HFF-Myc (cell line): ENCODE data around the gene RPS8.
"Not testable (repeated sequence)": the region's sequence is repeated elsewhere in the genome, so short reads cannot be mapped to it uniquely, and the experiment has no call there.

ENCODE experiments used
- DNase-seq: peaks from one replicate; pipeline ENCODE4 v3.0.0-alpha.2; 2011; ENCODE audit warnings: low read depth; ENCODE audit errors: extremely low read depth
- H3K4me3 ChIP-seq: replicated peaks from 2 replicates; pipeline ENCODE4 v1.5.1; 2011; ENCODE audit warnings: low read depth, mild to moderate bottlenecking, control low read depth, low read length
- TF ChIP-seq, protein P1 (sequence below): IDR thresholded peaks from 2 replicates; pipeline ENCODE4 v1.5.1; 2012; ENCODE audit warnings: mild to moderate bottlenecking, low read depth, low read length, control low read depth; ENCODE audit errors: missing control alignments

Gene RPS8

DNA sequence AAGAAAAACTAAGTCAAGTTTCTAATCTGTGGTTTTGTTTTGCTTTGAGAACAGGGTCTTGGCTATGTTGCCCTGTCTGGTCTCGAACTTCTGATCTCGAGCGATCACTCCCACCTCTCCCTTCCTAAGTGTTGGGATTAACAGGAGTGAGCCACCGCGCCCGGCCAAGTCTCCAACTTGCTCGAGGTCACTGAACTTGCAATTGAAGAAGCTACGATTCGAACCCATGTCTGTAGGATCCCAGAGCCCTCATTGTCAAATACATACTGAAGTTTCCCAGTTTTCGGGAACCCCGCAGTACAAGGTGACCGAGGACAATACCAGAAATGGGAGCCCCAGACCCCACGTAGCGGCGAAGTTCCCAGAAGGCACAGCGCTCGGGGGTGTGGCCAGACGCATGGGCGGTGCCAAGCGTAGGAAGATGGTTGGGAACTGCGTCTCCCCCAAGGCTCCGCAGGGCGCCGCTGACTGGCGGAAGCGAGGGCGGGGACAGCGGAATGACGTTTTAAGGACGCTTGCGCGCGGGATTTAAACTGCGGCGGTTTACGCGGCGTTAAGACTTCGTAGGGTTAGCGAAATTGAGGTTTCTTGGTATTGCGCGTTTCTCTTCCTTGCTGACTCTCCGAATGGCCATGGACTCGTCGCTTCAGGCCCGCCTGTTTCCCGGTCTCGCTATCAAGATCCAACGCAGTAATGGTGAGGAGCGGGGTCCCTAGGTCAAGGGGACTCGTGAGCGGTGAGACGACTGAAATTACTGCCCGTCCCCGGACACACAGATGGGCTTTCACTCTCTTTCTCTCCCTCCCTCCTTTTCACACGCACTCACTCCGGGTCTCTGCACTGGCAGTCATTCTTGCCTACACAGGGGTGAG is 35.8 kb upstream of the RPS8 start, which contains the start of gene KIF2C:
TSS of gene KIF2C (plus strand) at position 531 of the 872 bp plus-strand sequence. CDS start at position 627, 96 bp downstream.
- H3K4me3 ChIP-seq, result peak within 1 kb of the TSS; percentile 64
- TF ChIP-seq, protein P1, sequence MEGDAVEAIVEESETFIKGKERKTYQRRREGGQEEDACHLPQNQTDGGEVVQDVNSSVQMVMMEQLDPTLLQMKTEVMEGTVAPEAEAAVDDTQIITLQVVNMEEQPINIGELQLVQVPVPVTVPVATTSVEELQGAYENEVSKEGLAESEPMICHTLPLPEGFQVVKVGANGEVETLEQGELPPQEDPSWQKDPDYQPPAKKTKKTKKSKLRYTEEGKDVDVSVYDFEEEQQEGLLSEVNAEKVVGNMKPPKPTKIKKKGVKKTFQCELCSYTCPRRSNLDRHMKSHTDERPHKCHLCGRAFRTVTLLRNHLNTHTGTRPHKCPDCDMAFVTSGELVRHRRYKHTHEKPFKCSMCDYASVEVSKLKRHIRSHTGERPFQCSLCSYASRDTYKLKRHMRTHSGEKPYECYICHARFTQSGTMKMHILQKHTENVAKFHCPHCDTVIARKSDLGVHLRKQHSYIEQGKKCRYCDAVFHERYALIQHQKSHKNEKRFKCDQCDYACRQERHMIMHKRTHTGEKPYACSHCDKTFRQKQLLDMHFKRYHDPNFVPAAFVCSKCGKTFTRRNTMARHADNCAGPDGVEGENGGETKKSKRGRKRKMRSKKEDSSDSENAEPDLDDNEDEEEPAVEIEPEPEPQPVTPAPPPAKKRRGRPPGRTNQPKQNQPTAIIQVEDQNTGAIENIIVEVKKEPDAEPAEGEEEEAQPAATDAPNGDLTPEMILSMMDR, result no peak
- peak; percentile 90 for DNase-seq

DNA sequence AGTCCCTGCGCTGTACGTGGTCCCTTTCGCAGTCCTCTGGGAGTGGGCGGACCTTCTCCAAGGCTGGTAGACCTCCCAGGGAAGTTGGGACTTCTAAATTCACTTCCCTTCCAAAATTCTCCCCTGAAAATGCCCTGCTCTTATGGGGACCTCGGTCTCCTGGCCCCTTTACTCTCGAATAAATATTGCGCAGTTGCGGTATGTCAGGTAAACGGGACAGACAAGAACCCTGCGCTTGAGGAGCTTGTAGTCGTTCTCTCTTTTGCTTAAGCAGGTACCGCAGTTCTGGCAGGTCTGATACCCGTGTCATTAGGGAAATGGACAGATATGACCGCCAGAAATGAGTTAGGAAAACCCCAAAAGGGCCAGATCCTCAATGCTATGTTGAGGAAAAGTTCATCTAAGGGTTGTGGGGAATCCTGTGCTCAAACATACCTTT is 35.1 kb upstream of the RPS8 start:
- H3K4me3 ChIP-seq, result peak overlapping the region; percentile 64
- TF ChIP-seq, protein P1, result no peak
- DNase-seq, result no peak

DNA sequence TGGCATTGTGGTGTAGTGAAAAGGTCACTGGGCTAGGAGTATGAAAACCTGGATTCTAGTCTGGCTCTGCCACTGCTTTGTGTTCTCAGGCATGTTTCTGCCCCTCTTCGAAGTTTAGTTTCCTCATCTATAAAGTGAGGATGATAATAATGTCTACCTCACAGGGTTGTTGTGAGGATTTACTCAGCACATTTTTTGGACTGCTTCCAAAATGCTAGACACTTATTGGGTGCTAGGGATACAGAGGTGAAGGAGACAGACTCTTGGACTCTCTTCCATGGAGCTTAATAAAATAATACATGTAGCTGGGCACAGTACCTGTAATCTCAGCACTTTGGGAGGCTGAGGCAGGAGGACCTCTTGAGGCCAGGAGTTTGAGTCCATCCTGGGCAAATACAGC is 32.1 kb upstream of the RPS8 start:
- TF ChIP-seq, protein P1, result no peak
- no peak overlapping the region for H3K4me3 ChIP-seq
- no peak for DNase-seq

DNA sequence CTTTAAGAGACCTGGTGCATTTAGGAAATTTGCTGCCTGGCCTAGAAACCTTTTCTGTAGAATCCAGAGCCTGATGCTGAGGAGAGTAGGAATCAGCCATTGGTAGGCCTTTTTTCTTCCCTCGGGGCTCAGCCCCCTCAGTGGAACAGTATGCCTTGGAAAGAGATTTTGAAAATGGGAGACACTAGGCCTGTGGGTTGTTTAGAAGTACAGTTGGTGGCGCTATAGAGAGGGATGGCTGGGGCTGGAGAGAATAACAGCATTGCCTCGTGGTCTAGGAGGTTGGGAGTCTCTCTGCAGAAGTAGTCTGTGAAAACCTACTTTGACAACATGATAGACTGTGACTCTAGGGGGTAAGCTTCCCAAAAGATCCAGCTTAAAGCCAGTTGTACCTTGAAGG is 27.5 kb upstream of the RPS8 start:
- DNase-seq, result no peak
- H3K4me3 ChIP-seq, result no peak overlapping the region
- TF ChIP-seq, protein P1, result no peak

DNA sequence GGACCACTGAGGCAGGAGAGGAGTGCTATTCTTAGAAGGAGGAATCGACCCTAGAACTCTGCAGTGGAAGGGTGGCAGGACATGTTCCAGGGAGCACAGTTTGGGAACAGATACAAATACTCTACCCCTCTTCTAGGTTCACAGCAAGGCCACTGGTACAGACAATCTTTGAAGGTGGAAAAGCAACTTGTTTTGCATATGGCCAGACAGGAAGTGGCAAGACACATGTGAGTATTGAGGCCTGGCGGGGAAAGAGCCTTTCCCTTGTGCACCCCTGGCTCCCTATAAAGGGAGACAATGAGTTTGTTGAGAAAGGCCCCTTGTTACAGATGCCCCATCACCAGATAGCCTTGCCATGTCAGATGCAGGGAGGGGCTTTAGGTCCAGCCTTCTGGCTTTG is 17.9 kb upstream of the RPS8 start:
- TF ChIP-seq, protein P1, result no peak
- H3K4me3 ChIP-seq, result no peak overlapping the region
- DNase-seq, result no peak

DNA sequence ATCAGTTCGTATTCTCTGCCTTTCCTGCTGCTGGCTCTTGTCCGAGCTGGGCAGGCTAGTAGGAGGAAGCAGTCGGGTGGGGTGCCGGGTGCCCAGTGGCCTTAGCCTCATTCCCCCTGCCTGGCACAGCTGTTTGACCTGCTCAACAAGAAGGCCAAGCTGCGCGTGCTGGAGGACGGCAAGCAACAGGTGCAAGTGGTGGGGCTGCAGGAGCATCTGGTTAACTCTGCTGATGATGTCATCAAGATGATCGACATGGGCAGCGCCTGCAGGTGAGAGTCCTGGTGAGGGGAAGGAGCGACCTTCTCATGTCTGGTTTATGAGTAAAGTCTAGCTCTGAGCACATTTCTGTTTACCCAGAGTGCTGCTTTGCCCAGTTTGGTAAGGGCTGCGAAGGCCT is 16.3 kb upstream of the RPS8 start:
- TF ChIP-seq, protein P1, result no peak
- no peak overlapping the region for H3K4me3 ChIP-seq
- DNase-seq, result no peak

DNA sequence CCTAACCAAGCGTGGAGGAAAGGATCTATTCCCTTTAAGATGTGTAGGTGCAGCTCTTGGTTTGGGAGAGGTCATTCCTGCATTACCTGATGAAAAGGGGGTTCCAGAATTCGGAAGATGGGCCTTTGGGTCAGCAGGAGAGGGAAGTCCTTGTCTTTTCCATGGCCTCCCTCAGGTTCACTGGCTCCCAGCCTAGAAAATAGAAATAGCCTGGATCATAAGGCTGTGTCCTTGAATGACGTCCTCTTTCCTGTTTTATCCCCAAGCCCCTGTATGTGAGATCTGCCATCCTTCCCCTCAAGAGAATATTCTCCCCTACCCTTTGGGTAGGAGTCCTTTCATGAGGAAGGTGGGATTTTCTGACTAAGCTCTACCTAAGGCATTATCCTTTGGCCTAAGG is 14.5 kb upstream of the RPS8 start:
- DNase-seq, result no peak
- no peak overlapping the region for H3K4me3 ChIP-seq
- TF ChIP-seq, protein P1, result no peak

DNA sequence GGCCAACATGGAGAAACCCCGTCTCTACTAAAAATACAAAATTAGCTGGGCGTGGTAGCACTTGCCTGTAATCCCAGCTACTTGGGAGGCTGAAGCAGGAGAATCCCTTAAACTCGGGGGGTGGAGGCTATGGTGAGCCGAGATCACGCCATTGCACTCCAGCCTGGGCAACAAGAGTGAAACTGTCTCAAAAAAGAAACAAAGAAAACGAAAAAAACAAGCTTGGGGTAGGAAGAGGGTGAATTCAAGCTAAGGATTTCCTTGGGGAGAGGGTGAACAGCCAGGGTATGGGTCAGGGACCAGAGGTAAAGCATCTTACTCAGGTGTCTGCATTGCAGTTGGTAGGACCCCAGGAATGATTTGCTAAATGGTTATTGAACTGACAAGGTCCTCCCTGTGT is 8.9 kb upstream of the RPS8 start:
- not testable (repeated sequence) for DNase-seq, H3K4me3 ChIP-seq
